SU-DHL-6 (cell line): ENCODE measurements around the gene TLL2.

Experiments used
- CTCF ChIP-seq: fragments of 200-600 bp; sonication (generic); IDR thresholded peaks from one replicate; pipeline ENCODE4 v1.5.1; 2017; ENCODE audit warnings: antibody characterized with exemption, mild to moderate bottlenecking, low read length, moderate library complexity; ENCODE audit not compliant: insufficient read depth, poor library complexity, severe bottlenecking
- EZH2phosphoT487 ChIP-seq: fragments of 200-600 bp; sonication (generic), shearing (Covaris generic); conservative IDR thresholded peaks from 2 replicates; pipeline ENCODE4 v1.6.1; 2018; ENCODE audit warnings: mild to moderate bottlenecking, antibody characterized with exemption, low read length, moderate library complexity, mixed read lengths

- TF ChIP-seq CTCF, result no peak
- TF ChIP-seq EZH2phosphoT487, result no peak
Observed at GRCh38 chr10:96478355-96478754, 35.4 kb downstream of the TLL2 start.
